OCI-LY1 (cell line): ENCODE measurements around the gene SOX30.

Experiments used
- H2AFZ ChIP-seq: fragments of 200-600 bp; sonication (generic), shearing (Covaris generic); 2 replicates; pipeline ENCODE4 v1.6.0; 2014; ENCODE audit warnings: antibody characterized with exemption, mild to moderate bottlenecking, low read length
- H3F3A ChIP-seq: fragments of 200-600 bp; sonication (generic), shearing (Covaris generic); 2 replicates; pipeline ENCODE4 v1.6.0; 2014; ENCODE audit warnings: mild to moderate bottlenecking, antibody characterized with exemption, low read length, moderate library complexity; ENCODE audit not compliant: insufficient read depth
- H3K27ac ChIP-seq: fragments of 200-600 bp; sonication (generic); 2 replicates; pipeline ENCODE4 v1.5.1; 2014; ENCODE audit warnings: low read length, mixed run types, mild to moderate bottlenecking, low read depth; ENCODE audit not compliant: poor library complexity, severe bottlenecking
- H3K27me3 ChIP-seq: fragments of 200-600 bp; sonication (generic); 2 replicates; pipeline ENCODE4 v1.6.0; 2014; ENCODE audit warnings: antibody characterized with exemption, mild to moderate bottlenecking, low read length, moderate library complexity; ENCODE audit not compliant: insufficient read depth
- H3K36me3 ChIP-seq: fragments of 200-600 bp; sonication (generic); 2 replicates; pipeline ENCODE4 v1.6.1; 2014; ENCODE audit warnings: mild to moderate bottlenecking, antibody characterized with exemption, low read length, moderate library complexity, mixed read lengths; ENCODE audit not compliant: insufficient read depth
- H3K4me1 ChIP-seq: fragments of 200-600 bp; sonication (generic); 2 replicates; pipeline ENCODE4 v1.5.1; 2014; ENCODE audit warnings: mild to moderate bottlenecking, low read length, moderate library complexity; ENCODE audit not compliant: insufficient read depth, severe bottlenecking
- H3K4me2 ChIP-seq: fragments of 200-600 bp; sonication (generic), shearing (Covaris generic); 2 replicates; pipeline ENCODE4 v1.6.1; 2014; ENCODE audit warnings: low read length
- H3K4me3 ChIP-seq: fragments of 200-600 bp; sonication (generic); 2 replicates; pipeline ENCODE4 v1.5.1; 2014; ENCODE audit warnings: low read length, low read depth, mild to moderate bottlenecking, mixed read lengths; ENCODE audit not compliant: poor library complexity, severe bottlenecking
- H3K79me2 ChIP-seq: fragments of 200-600 bp; shearing (Covaris generic); 2 replicates; pipeline ENCODE4 v1.6.1; 2016; ENCODE audit warnings: mixed run types, low read length, mixed read lengths; ENCODE audit not compliant: insufficient read depth
- H3K9ac ChIP-seq: fragments of 200-600 bp; sonication (generic), shearing (Covaris generic); 2 replicates; pipeline ENCODE4 v1.6.1; 2014; ENCODE audit warnings: mild to moderate bottlenecking, low read length, mixed read lengths
- H3K9me2 ChIP-seq: fragments of 200-600 bp; sonication (generic), shearing (Covaris generic); 2 replicates; pipeline ENCODE4 v1.6.1; 2014; ENCODE audit warnings: low read depth, mild to moderate bottlenecking, low read length, mixed read lengths
- H3K9me3 ChIP-seq: fragments of 200-600 bp; shearing (Covaris generic); 2 replicates; pipeline ENCODE4 v1.6.1; 2014; ENCODE audit warnings: low read length, mixed read lengths
- H4K20me1 ChIP-seq: fragments of 200-600 bp; sonication (generic), shearing (Covaris generic); 2 replicates; pipeline ENCODE4 v1.6.0; 2016; ENCODE audit warnings: mild to moderate bottlenecking, low read length; ENCODE audit not compliant: insufficient read depth
- CTCF ChIP-seq: fragments of 200-600 bp; sonication (generic), shearing (Covaris generic); IDR thresholded peaks from 2 replicates; pipeline ENCODE4 v1.5.1; 2017; ENCODE audit warnings: mild to moderate bottlenecking, antibody characterized with exemption, low read length, moderate library complexity, mixed read lengths
- EZH2 ChIP-seq: fragments of 200-600 bp; sonication (generic), shearing (Covaris generic); IDR thresholded peaks from 2 replicates; pipeline ENCODE4 v1.8.0; 2017; ENCODE audit warnings: borderline replicate concordance, mixed run types, mild to moderate bottlenecking, antibody characterized with exemption, low read length, moderate library complexity, mixed read lengths

Gene SOX30

GRCh38 chr5:157576678-157577077, 75.6 kb downstream of the SOX30 start:
- Histone ChIP-seq H2AFZ (no peak overlapping the region), H3F3A (no peaks in the 10 kb centered on the region), H3K9me3 (0 out of 2 replicates have a peak, but pooled peaks cover 7% of the 10 kb centered on the region), H3K27me3 (0 out of 2 replicates have a peak, but pooled peaks cover 4% of the 10 kb centered on the region), H3K36me3 (no peaks in the 10 kb centered on the region; the same call in 1 of the 2 replicates), H3K27ac (no peak overlapping the region), H3K9ac (no peak overlapping the region), H3K79me2 (no peaks in the 10 kb centered on the region), H3K4me3 (no peak overlapping the region), H4K20me1 (no peaks in the 10 kb centered on the region), H3K4me2 (no peak overlapping the region), H3K4me1 (peaks cover 19% of the 10 kb centered on the region), H3K9me2 (no peaks in the 10 kb centered on the region)
- TF ChIP-seq EZH2 (no peak), CTCF (no peak)
